ENCODE measurements around the gene ARHGAP9.

DNA sequence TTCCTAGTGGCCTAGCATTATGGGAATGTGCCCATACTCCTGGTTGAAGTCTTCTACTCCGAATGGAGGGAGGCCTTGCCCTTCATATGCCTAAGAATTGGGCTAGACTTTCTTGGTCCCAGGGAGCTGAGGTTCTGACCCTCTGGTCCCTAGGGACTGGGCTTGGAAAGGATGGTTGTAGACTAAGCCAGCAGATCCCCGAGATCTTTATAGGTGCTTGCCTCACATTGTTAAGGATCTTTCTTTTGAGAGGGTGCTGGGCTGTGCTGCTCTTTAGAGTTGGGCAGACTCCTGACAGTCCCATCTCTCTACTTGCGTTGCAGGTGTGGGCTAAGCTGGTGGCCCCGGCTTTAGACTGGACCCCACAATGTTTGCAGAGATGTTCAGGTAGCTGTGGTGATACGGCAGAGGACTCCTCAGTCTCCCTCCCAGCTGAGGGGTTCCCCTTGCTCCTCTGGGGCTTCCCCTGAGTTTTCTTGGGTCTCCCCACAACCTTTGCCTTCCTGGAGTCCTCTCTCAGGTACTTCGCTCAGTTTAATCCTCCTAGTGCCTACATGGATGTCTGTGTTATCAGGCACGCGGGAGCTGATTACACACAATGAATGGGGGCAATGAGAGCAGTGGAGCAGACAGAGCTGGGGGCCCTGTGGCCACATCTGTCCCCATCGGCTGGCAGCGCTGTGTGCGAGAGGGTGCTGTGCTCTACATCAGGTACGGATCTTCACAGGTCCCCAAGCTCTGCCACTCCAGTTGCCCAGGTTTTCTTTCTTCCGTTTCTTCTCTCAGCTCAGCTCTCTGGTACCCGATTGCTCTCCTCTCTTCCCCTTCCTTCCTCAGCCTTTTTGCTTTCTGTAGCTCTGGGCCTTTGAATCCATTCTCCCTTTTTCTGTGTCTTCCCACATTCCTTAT, 44.3 kb upstream of the ARHGAP9 start:
- TF ChIP-seq SMC3 (IDR thresholded peaks at IDR 0.05; ENCODE audit: low read depth, low read length) (no peak), POLR2A (IDR thresholded peaks at IDR 0.05; ENCODE audit: low read depth, low read length) (no peak), BHLHE40 (IDR thresholded peaks at IDR 0.05; ENCODE audit: low read depth, low read length) (no peak), MAZ (IDR thresholded peaks at IDR 0.05; ENCODE audit: borderline replicate concordance, low read depth, low read length) (no peak)
- TF ChIP-seq, protein P1, sequence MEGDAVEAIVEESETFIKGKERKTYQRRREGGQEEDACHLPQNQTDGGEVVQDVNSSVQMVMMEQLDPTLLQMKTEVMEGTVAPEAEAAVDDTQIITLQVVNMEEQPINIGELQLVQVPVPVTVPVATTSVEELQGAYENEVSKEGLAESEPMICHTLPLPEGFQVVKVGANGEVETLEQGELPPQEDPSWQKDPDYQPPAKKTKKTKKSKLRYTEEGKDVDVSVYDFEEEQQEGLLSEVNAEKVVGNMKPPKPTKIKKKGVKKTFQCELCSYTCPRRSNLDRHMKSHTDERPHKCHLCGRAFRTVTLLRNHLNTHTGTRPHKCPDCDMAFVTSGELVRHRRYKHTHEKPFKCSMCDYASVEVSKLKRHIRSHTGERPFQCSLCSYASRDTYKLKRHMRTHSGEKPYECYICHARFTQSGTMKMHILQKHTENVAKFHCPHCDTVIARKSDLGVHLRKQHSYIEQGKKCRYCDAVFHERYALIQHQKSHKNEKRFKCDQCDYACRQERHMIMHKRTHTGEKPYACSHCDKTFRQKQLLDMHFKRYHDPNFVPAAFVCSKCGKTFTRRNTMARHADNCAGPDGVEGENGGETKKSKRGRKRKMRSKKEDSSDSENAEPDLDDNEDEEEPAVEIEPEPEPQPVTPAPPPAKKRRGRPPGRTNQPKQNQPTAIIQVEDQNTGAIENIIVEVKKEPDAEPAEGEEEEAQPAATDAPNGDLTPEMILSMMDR (conservative IDR thresholded peaks at IDR 0.05; ENCODE audit: low read depth, low read length): no peak
